ENCODE measurements around the gene RFNG.

Gene RFNG

DNA sequence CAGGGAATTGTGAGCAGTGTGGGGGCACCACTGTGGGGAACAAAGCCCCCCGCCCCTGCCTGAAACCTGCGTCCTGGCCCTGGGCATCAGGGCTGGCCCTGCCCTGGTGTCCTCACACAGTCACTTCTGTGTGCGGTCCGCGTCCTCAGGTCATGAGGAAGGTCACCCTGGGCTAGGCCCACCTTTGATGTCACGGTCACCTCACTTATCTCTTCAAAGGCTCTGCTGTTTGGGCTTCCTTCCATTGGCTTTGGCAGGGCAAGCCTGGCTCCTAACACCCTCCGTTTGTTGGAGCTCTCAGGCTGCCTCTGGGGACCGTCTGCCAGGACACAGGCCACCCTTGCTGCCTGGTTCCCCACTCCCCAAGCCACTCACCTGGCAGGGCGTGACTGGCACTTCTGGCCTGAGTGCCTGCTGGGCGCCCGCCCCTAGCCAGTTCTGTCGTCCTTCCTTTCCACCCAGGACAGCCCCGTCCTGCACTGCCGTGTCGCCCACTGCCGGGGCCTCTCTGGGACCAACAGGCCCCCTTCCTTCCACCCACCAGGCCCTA lies 37.8 kb downstream of the RFNG start:
- no peak for DNase-seq (ENCODE audit: low read depth in 2 of 2)

DNA sequence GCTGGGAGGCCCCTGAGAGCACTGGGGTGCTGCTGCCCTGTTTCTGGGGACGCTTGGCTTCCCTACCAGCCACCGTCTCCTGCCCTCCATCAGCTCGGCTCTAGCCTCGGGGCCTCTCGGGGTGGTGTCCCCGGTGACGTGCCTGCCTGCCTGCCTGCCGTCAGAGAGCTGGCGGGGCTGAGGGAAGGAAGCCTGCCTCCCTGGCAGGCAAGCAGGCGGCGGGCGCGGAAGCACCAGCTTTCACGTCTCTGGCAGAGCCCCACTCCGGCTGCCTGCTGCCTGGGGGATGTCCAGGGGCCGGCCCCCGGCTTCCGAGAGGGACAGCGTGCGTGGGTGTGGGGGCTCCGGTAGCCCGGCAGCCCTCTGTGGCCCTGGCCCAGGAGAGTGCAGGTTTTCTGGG lies 38.3 kb downstream of the RFNG start:
- no peak for DNase-seq (ENCODE audit: low read depth in 2 of 2)

DNA sequence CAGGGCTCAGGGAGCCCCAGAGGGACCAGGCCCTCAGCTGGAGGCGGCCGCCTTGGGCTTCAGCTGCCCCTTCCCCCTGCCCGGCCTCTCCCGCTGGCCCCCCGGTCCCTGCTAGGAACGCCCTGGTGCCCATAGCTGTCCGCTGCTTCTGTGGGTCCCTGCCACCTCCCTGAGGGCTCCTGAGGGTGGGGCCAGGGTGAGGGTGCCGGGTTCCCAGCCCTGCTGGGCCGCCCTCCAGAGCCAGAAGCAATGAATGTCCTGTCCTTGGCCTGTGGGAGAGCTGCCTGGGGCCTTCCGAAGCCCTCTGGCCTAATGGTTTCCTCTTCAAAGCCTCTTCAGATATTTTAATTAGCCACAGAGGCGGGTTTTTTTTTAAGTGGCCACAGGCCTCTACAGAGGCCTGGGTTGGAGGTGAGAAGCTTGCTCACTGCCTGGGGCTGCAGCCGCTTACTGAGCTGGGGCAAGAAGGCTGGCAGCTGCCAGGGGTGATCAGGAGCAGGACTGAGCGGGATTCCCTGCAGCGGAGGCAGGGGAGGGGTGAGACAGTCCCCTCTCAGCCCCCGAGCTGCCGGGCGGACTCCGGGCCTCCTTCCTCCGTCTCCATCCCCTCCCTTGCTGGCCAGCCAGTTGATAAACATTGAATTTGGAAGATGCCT lies 38.8 kb downstream of the RFNG start:
- no peak for DNase-seq (ENCODE audit: low read depth in 2 of 2)

DNA sequence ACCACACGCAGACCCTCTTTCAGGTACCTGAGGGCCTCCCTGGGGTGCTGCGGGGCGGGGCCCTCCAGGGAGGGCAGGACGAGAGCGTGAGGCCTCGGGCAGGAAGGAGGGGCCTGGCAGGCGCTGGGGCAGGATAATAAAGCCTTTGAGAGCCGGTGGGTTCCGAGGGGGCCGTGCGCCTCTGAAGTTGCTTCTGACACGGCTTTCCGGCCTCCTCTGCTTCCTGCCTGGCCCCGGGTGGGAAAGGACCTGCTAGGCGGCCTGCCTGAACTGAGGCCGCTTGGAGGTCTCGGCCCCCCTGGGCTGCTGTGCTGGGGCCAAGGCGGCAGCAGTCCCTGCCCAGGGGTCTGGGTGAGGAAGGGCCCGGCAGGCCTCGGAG lies 39.4 kb downstream of the RFNG start:
- DNase-seq (ENCODE audit: low read depth in 2 of 2), result no peak

DNA sequence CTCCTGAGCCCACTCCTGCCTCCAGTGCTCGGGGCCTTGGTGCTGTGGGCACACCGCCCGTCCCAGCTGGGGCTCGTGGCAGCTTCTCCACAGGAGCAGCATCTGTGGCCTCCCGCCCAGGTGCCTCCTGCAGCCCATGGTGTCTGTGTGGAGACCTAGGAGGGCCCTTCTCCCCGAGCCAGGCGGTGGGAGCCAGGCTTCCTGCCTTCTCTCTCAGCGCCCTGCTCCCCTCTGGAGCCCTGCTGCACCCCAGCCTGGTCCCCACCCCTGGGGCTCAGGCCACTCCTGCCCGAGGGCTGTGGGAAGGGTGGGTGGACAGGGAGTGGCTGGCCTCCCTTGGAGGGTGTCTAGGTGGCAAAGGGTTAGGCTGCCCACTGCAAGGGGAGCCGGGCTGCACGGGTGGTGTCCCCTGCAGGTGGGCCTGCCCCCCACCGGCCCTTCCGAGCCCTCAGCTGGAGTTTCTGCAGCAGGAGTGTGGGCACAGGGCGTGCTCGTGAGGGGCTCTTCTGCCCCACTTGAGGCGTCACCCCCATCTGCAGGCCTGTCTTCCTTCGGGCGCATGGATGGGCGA lies 39.9 kb downstream of the RFNG start:
- DNase-seq (ENCODE audit: low read depth in 2 of 2), result no peak

DNA sequence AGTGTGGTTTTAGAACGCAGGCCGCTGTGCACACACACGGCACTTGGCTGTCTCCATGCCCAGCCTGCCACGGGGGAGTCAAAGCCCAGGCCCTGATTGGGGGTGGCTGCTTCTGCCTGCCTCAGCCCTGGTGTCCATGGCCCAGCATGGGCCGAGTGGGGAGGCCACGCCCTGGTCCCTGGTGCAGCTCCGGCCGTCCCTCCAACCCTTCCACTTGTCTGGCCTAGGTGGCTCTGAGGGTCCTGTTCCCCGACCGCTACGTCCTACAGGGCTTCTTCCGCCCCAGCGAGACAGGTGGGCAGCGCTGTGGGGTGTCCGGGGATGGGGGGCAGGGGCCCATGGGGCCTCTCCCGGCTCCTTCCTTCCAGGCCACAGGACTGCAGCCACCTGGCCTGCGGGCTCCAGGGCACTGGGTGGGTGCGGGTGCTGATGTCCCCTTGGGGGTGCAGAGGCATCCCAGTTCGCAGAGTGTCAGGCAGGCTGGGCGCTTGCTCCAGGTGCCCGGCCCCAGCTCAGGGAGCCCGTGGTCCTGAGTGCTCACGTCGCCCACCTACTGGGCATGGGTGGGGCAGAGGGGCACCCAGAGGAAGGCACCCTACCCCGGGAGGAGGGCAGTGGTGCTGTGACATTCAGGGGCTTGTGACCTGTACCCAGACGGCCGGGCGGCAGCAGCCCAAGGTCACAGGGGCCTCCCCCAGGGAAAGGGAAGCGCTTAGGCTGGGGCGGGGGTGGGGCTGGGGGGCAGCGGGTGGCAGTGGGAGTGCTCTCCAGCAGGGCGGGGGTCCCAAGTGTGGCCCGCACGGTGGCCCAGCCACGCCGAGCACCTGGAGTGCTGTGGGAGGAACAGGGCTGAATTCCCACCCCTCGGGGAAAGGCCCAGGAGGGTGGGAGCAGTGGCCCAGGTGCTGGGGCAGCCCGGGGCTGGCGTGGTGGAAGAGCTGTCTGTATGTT lies 40.8 kb downstream of the RFNG start:
- DNase-seq (ENCODE audit: low read depth in 2 of 2), result no peak

DNA sequence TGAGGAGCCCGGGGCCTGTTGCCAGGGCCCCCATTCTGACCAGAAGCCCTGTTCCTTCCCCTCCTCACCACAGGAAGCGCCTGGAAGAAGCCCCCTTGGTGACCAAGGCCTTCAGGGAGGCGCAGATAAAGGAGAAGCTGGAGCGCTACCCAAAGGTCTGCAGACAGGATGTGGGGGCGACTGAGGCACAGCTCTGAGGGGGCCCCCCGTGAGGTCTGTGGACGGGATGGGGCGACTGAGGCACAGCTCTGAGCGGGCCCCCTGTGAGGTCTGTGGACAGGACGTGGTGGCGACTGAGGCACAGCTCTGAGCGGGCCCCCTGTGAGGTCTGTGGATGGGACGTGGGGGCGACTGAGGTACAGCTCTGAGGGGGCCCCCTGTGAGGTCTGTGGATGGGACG lies 42.2 kb downstream of the RFNG start:
- DNase-seq (ENCODE audit: low read depth in 2 of 2), result no peak

DNA sequence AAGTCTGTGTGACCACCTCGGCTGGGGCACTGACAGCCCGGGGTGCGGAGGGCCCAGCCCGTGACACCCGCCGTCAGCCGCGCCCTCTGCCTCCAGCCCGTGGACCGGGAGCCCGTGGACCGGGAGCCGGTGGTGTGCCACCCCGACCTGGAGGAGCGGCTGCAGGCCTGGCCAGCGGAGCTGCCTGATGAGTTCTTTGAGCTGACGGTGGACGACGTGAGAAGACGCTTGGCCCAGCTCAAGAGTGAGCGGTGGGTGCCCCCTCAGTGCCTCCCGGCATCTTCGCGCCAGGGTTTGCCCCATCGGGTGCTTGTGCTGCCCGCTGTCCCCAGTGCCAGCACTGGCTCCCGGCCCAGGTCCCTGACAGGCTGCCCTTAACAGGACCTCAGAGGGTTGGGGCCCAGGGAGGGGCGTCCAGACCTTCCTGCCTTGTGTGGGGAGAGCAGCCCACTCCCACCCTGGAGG lies 42.6 kb downstream of the RFNG start:
- DNase-seq (ENCODE audit: low read depth in 2 of 2), result no peak

DNA sequence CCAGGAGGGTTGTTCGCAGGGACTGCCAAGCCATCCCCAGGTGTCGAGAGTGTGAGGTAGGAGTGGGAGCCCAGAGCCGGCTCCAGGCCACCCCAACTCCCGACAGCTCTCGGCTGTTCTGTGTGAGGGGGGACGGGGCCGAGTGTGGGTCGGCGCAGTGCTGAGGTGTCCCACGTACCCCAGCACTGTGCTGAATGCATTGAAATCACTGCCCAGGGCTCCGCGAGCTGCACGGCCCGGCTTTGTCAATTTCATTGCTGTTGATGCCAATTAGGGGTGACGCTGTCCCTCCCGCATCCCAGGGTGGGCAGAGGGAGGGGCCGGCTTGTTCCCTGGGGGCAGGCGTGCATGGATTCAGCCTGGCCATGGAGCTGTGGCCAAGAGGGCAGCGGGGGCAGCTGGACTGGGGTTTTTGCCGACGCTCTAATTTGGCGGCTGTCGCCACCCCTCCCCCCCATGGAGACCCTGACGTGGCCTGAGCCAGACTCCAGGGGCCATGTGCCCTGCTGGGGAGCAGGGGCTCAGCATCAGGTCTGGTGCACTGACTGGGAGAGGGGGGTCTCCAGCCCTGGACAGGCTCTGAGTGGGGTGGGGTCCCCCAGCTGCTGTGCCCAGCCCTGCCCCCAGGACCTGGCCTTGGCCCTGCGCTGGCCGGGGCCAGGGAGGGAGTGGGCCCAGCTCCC lies 43.2 kb downstream of the RFNG start:
- no peak for DNase-seq (ENCODE audit: low read depth in 2 of 2)

DNA sequence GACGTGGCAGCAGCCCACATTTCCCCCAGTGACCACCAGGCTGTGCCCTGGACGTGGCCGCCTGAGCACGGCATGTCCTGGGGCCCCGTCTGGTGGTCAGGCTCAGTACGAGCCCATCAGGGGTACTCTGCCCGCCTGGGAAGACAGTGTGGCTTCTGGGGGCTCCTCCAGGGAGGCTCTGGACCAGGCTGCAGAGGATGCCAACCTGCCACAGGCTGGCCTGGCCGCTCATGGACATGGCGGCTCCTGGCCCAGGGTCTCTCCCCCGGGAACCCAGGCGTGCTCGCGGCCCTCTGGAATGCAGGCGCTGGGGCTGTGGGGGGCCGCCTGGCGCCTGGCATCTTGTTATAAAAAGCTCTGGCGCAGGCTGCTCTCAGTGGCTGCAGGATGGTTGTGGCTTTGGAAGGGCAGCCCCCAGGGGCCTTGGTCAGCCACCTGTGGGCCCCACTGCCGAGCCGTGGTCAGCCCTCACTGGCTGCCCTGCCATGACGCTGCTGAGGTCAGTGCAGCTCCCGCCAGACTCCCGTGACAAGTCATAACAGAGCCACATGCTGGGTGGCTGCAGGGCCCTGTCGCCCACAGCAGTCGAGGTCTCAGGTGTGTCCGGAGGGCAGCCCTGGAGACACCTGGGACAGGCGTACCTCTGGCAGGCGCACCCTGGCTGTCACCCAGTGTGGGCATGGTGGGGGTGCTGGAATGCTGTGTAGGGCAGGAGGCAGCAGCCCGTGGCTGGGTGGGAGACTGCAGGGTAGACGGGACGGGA lies 43.9 kb downstream of the RFNG start:
- no peak for DNase-seq (ENCODE audit: low read depth in 2 of 2)

DNA sequence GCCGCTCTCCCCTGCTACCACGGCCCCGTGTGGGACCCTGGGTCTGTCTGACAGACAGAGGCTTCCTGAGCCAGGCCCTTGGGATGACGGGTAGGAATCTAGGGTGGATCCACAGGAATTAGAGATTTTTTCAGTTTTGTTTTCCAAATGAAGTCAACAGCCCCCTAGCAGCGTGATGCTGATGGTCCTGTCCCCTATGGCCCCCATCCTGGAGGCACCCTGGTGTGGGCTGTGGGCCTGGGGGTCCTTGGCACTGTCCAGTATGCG lies 44.5 kb downstream of the RFNG start:
- no peak for DNase-seq (ENCODE audit: low read depth in 2 of 2)

DNA sequence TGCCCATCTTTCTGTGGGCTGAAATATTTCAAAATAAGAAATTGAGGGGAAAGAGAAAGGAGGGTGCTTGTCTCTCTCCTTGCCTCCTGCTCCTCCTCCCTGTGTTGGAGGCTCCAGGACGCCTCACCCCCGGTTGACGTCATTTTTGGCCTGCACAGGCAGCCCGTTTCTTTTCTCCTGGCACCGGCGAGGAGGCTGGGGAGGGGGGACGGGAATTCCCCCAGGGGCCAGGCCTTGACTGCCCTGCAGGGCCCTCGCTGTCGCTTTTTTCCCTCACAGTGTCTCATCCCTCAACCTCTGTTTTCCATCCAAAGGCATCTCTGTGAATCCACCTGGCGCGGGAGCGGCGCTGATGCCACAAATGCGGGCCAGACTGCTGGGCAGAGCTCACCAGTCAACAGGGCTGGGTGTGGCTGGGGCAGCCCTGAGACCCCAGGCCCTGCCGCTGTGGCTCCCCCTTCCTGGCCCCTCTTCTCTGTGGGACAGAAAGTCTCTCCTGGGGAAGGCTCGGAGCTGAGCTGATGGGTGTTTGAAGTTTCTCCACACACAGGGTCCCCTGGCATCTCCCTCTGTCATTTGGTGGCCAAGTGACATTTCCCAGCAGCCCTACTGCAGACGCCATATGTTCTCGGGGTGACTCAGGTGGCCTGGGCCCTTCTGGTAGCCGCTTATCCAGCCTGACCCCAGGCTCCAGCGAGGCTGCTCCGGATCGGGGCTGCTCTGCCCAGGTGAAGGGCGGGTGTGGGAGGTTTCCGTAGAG lies 45.0 kb downstream of the RFNG start:
- no peak for DNase-seq (ENCODE audit: low read depth in 2 of 2)

DNA sequence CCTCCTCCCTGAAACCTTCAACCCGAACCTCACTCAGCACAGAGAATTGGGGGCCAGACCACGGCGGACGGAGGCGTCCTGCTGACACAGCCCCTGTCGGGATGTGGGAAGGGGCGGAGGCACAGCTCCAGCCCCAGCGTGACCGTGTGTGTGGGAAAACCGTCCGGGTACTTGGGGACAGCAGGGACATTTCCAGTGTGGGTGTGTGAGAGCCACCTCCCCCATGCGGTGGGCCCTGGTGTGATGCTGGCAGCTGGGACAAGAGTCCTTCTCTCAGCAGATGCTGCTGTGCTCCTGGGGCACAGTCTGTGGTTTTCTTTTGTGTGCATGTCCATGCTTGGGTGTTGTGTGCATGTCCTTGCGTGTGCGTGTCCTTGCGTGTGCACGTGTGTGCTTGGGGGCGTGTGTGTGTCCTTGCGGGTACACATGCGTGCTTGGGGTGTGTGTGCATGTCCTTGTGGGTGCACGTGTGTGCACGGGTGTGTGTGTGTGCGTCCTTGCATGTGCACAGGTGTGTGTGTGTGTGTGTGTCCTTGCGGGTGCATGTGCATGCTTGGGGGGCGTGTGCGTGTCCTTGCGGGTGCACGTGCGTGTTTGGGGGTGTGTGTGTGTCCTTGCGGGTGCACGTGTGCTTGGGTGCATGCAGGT lies 45.8 kb downstream of the RFNG start:
- DNase-seq (ENCODE audit: low read depth in 2 of 2), result no peak

DNA sequence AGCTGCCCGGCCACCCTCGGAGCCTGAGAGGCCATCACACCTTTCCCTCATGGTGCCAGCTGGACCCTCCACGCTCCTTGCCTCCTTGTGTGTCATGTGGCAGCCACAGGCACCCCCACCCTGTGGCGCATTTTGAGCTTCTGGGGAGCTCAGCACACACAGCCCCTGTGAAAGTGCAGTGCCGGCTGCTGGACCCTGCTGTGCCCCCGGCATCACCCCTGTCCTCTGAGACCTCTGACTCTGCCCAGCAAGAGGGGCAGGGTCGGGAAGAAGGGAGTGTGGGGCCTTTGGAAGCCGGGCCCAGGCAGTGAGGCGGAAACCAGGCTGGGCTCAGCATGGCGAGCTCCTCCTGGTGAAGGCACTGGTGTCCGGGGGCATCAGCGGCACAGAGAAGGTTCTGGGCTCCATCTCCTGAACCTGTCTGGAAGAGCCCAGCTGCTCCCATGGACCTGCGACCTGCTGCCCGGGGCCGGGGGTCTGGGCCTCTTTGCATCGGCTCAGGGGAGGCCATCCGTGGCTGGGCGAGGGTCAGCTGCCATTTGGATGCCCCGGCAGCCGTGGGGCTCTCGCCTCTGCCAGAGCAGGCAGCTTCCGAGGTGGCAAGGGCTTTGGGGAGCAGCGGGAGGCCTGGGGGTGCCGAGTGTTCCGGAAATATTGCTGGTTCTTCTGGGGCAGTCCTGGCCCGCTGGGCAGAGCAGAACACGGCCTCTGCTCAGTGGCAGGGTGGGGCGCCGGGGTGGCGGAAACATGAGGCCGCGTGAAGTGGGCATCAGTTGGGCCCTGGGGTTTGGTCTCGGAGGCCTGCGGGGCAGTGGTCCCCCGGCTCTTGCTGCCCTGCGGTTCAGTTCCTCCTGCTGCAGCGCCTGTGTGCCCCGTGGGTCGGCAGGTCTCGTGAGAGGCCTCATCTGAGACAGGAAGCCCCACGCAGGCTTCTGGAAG lies 46.8 kb downstream of the RFNG start:
- DNase-seq (ENCODE audit: low read depth in 2 of 2), result no peak

DNA sequence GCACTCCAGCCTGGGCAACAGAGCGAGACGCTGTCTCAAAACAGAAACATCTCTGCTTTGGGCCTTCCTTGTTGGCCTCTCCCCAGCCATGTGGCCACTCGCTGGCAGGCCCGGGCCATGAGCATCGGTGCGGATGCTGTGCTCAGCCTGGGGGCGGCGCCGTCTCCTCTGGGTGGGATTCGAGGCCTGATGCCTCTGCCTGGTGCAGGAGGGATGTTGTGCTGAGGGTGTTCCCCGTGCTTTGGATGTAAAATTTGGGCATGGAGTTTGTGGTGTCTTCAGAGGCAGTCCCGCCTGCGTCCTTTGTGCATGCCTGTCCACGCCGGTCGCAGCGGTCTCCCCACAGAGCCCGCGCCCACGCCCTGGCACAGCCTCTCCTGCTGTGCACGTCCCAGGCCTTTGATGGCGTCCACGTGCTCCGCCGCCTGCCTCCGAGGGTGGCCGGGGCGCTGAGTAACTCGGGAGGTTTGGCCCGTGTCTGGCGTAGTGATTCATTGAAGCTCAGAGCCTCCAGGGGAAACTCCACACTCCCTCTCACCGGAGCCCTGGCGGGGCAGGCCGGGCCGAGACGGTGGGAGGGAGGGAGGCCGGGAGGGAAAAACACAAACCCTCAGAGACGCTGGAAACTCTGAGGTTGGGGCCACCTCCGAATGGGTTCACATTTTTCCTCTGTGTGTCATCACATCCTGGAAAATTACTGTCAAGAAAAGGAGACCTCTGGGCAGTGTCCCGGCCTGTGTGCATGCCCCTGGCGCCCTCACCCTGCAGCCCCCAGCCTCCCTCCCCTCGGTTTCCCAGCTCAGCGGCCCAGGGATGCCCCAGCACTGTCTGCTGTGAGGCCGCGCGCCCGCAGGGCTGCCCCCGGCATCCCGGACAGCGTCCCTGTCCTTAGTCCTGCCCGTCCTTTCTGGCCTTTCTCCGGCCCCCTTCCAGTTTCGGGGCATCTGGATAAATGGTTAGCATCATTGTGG lies 47.9 kb downstream of the RFNG start:
- peak in 1 of 2 donors; percentile 20 for DNase-seq (ENCODE audit: low read depth in 2 of 2)

DNA sequence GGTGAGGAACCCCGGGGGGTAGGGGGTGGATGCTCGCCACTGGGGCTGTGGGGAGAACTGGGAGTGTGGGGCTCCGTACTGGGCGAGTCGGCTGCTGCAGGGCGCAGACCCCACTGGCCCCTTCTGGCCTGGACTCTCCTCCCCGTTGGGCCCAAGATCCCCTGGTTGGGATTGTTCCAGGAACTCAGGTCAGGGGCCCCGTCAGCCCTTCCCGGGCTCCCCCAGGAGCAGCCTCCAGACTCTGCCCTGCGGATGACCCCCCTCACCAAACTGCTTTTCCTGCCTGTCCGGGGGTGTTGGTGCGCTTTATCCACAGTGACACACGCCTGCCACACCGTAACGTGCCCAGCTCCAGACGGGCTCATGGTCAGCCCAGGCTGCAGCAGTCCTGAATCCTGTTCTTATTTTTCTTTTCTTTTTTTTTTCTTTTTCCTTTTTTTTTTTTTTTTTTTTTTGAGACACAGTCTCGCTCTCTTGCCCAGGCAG lies 50.0 kb downstream of the RFNG start:
- DNase-seq (ENCODE audit: low read depth in 2 of 2), result no peak

DNA sequence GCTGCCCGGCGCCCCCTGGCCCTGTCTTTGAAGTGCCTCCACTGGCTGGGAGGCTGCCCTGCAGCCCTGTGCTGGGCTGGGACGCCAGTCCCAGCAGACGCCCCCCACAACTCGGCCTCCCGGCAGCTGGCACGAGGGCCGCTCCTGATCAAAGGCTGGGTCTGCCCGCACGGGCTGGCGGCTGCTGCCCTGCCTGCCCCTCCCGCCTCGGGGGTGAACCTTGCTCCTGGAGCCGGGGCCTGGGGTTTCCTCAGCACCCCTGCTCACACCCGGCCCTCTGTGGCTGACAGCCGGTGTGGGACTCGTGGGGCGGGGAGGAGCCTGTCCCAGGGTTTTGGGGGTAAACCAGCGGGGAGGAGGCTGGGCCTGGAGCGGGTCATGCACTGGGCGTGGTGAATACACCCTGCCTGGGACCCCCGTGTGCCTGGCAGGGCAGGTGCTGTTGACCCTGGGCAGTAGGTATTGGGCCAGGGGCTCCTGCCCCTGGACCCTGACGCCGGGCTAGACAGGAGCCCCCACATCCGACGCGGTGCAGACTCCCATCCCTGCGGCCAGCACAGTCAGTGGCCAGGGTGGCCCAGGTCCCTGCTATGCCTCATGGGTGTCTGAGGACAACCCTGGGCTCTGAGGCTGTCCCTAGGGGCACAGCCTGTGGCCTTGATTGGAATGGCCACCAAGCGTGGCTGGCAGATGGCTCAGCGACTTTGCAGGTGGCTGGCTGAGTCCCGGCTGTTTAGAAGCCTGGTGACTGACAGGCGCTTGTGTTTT lies 50.6 kb downstream of the RFNG start:
- no peak for DNase-seq (ENCODE audit: low read depth in 2 of 2)

All from stimulated activated CD8-positive, alpha-beta memory T cell treated with anti-CD3 and anti-CD28 coated beads, Interleukin-15, amount 100 ng/mL, for 48 hours (primary cell).